GM06990 (cell line): ENCODE measurements around the gene PPP4C.
"Not testable (repeated sequence)": the region's sequence is repeated elsewhere in the genome, so short reads cannot be mapped to it uniquely, and the experiment has no call there.

Source experiments
- DNase-seq: peaks from one replicate; pipeline ENCODE4 v3.0.0-alpha.2; 2011; ENCODE audit not compliant: insufficient read length; ENCODE audit errors: extremely low read depth
- H3K27me3 ChIP-seq: replicated peaks from 2 replicates; pipeline ENCODE4 v1.6.0; 2011; ENCODE audit warnings: low read length; ENCODE audit not compliant: control insufficient read depth, insufficient read depth
- H3K36me3 ChIP-seq: 2 replicates; pipeline ENCODE4 v1.5.1; 2011; ENCODE audit warnings: low read length; ENCODE audit not compliant: control insufficient read depth, insufficient read depth
- H3K4me3 ChIP-seq: replicated peaks from 2 replicates; pipeline ENCODE4 v1.5.1; 2011; ENCODE audit warnings: low read depth, mild to moderate bottlenecking, control low read depth, low read length
- TF ChIP-seq, protein P1 (sequence below): IDR thresholded peaks from 2 replicates; pipeline ENCODE4 v1.5.1; 2011; ENCODE audit warnings: low read length, control low read depth, mild to moderate bottlenecking, inconsistent platforms; ENCODE audit not compliant: insufficient read depth, poor library complexity, severe bottlenecking

The PPP4C gene

DNA sequence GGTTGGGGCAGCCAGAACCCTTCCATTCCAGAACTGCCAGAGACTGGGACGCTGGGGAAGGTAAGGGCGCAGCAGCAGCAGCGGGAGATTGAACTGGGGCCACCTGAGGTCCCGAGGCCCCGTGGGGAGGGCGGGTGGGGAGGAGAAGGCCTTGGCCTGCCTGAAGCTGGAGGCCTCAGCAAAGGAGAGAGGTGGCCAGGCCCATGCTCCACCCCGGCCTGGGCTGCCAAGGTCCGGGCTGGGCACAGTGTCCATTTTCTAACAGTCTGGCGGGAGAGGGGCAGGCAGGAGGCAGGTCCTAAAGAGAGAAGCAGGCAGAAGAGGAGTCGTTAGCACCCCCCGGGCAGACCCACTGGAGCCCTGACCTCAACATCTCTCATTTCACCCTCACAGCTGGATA is 38.6 kb downstream of the PPP4C start:
- H3K36me3 ChIP-seq = peaks cover 2% of the 10 kb centered on the region
- no peaks in the 10 kb centered on the region for H3K27me3 ChIP-seq
- DNase-seq = no peak
- H3K4me3 ChIP-seq = no peak overlapping the region
- TF ChIP-seq, protein P1, sequence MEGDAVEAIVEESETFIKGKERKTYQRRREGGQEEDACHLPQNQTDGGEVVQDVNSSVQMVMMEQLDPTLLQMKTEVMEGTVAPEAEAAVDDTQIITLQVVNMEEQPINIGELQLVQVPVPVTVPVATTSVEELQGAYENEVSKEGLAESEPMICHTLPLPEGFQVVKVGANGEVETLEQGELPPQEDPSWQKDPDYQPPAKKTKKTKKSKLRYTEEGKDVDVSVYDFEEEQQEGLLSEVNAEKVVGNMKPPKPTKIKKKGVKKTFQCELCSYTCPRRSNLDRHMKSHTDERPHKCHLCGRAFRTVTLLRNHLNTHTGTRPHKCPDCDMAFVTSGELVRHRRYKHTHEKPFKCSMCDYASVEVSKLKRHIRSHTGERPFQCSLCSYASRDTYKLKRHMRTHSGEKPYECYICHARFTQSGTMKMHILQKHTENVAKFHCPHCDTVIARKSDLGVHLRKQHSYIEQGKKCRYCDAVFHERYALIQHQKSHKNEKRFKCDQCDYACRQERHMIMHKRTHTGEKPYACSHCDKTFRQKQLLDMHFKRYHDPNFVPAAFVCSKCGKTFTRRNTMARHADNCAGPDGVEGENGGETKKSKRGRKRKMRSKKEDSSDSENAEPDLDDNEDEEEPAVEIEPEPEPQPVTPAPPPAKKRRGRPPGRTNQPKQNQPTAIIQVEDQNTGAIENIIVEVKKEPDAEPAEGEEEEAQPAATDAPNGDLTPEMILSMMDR = no peak

DNA sequence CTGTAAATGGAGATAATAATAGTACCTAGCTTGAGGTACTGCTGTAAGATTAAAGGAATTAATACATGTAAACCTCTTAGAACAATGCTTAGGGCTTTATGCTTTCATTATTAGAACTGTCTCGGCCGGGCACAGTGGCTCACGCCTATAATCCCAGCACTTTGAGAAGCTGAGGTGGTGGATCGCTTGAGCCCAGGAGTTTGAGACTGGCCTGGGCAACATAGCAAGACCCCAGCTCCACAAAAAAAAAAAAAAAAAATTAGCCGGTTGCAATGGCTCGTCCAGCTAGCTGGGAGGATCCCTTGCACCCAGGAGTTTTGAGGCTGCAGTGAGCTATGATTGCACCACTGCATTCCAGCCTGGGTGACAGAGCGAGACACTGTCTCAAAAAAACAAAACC is 39.0 kb downstream of the PPP4C start:
- not testable (repeated sequence) for DNase-seq, H3K4me3 ChIP-seq, H3K27me3 ChIP-seq, H3K36me3 ChIP-seq

DNA sequence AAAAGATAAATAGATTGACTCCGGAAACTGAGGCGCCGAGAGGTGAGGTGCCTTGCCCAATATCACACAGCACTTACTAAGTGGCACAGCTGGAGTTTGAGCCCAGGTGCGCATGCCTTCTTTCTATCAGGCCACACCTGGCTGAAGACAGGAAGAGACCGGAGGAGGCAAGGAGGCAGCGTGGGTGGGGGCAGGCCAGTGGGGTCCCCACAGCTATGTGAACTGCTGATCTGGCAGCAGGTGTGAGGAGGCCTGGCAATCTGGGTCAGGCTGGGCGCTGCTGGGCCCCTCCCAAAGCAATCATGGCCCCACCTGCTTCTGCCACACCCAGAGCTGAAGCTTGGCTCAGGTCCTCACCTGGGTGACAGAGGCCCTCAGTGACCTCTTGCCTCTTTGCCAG is 39.4 kb downstream of the PPP4C start:
- Histone ChIP-seq H3K27me3 (no peaks in the 10 kb centered on the region), H3K4me3 (no peak overlapping the region), H3K36me3 (peaks cover 2% of the 10 kb centered on the region)
- TF ChIP-seq, protein P1 = no peak
- no peak for DNase-seq

DNA sequence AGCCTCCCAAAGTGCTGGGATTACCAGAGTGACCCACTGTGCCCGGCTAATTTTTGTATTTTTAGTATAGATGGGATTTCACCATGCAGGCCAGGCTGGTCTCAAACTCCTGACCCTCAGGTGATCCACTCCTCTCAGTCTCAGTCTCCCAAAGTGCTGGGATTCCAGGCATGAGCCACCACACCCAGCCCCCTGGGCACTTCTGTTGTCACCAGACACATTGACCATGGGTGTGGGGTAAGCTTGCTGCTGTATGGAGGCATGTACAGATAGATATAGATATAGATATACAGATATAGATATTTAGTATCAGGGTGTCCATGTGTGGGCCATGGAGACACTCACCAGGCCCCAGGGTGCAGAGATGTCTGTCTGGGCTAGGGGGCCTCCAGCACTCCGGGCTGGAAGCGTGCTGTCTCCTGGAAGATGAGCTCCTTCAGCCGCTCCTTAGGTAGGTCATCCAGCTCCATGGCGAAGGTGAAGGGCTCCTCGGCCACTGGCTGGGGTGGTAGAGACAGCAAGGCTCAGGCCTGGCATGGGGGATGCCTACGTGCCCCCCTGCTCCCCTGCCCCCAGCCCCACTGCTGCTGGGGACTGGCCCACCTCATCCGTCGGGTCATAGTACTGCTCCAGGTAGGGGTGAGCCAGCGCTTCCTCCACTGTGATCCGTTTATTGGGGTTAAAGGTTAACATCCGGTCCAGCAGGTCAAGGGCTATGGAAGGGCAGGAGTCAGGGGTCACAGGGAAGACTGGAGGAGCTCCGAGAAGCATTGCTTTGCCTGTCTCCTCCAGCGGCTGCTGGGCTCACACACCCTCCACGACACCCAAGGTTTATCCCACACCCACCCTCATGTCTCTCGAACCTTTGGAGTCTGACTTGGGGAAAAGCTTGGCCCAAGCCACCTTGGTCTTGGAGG is 40.8 kb downstream of the PPP4C start:
- Histone ChIP-seq H3K4me3 (no peak overlapping the region), H3K27me3 (no peaks in the 10 kb centered on the region), H3K36me3 (peaks cover 2% of the 10 kb centered on the region)
- TF ChIP-seq, protein P1 = no peak
- DNase-seq = no peak

DNA sequence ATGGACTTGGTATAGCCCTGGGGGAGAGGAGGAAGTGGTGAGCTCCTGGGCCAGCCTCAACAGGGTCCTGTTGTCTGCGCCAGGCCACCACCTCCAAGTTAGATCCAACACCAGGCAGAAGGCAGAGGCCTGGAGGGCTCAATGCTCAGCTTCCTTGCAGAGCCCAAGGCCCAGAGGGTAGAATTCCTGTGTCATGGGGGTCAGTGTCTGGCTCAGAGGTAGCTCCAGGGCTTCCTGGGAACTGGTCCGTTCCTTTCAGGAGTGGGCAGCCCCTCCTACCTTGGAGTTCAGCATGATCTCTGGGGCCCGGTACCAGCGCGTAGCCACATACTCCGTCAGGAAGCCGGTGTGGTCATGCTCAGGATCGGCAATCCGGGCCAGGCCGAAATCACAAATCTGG is 42.0 kb downstream of the PPP4C start:
- H3K36me3 ChIP-seq = peaks cover 2% of the 10 kb centered on the region
- TF ChIP-seq, protein P1 = no peak
- DNase-seq = no peak

DNA sequence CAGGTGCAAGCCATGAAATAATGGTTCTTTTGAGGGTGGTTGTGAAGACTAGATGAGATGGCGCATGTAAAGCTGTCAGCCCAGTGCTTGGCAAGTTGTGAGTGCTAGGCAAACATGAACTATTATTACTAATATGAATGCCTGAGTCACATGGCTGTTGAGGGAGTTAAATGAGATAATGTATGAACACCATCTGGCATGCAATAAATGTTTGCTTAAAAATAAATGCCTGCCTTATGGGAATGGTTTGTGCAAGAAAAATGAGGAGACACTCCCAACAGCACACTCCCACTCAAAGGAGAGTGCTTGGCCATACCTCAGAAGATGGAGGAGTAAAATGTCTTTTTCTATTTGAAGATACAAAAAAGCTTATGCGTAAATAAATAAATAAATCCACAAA is 43.6 kb downstream of the PPP4C start:
- Histone ChIP-seq H3K36me3 (peaks cover 2% of the 10 kb centered on the region), H3K4me3 (no peak overlapping the region), H3K27me3 (no peaks in the 10 kb centered on the region)
- DNase-seq = no peak
- TF ChIP-seq, protein P1 = no peak

More for the DNA sequence above, 42.0 kb downstream of the PPP4C start:
- Histone ChIP-seq H3K4me3 (no peak overlapping the region), H3K27me3 (no peaks in the 10 kb centered on the region)
